Psoas muscle (tissue), 8 donors: ENCODE measurements around the gene ACTL7A. TPM values are rescaled to one million over a fixed set of nuclear protein-coding genes. Genes with fewer than 3 reads are reported as not detected.
"Not testable (repeated sequence)": the region's sequence is repeated elsewhere in the genome, so short reads cannot be mapped to it uniquely, and the experiment has no call there.

Source experiments
- ATAC-seq, 4 donors: fragments of 200-7000 bp; cut with Tn5 transposase; one replicate each; pipeline ENCODE4 v1.9.1; 2020; ENCODE audit warnings: moderate library complexity in 3 of 4, mild to moderate bottlenecking in 2 of 4
- DNase-seq, 2 donors: peaks; one replicate each; pipeline ENCODE4 v3.0.0-alpha.2; 2020
- H3K27ac ChIP-seq: fragments of 200-600 bp; one replicate; pipeline ENCODE4 v1.8.0; 2022
- H3K27me3 ChIP-seq, 3 donors: fragments of 200-600 bp in 1 of 3; one replicate each; pipeline versions ENCODE4 v1.6.1 to v1.8.0; 2013 to 2022; ENCODE audit warnings: low read length in 2 of 3, mild to moderate bottlenecking in 2 of 3, moderate library complexity in 1 of 3; ENCODE audit not compliant: insufficient read depth in 3 of 3
- H3K36me3 ChIP-seq, 2 donors: fragments of 200-600 bp in 1 of 2; one replicate each; pipeline versions ENCODE4 v1.6.1 to v1.8.0; 2013 to 2022; ENCODE audit warnings: low read depth in 1 of 2, mild to moderate bottlenecking in 1 of 2, moderate library complexity in 1 of 2; ENCODE audit not compliant: insufficient read depth in 1 of 2
- H3K4me1 ChIP-seq: fragments of 200-600 bp; one replicate; pipeline ENCODE4 v1.8.0; 2022
- H3K4me3 ChIP-seq: fragments of 200-600 bp; one replicate; pipeline ENCODE4 v1.8.0; 2022; ENCODE audit warnings: mild to moderate bottlenecking
- H3K9me3 ChIP-seq: fragments of 200-600 bp; one replicate; pipeline ENCODE4 v1.8.0; 2022
- CTCF ChIP-seq: fragments of 200-600 bp; IDR thresholded peaks from one replicate; pipeline ENCODE4 v1.8.0; 2022; ENCODE audit warnings: antibody characterized with exemption
- WGBS, 3 donors: extraction: QIAGEN DNeasy Blood & Tissue Kit; methylation state at CpG; one replicate each; pipeline versions ENCODE4 v1.1.6 to v1.1.7; 2013; 5-methylcytosine and 5-hydroxymethylcytosine counted together
- intact Hi-C, 2 donors: fragments of 100-400 bp; cut with DNase I; formaldehyde crosslinking; loops; one replicate each; pipeline versions ENCODE4 v1.11.0 to v1.14.2; 2022
- polyA plus RNA-seq, 3 donors: library from polyadenylated mRNA; stranded (reverse); fragments of 200-250 nt; gene quantifications; one replicate each; pipeline ENCODE4 v1.2.3, GENCODE V29; 2013
- total RNA-seq, 4 donors: library from RNA; stranded (reverse); fragmentation: NEBNext Ultra II Directional in 2 of 4; extraction: Animal tissue kit (Norgen Biotek cat#: 25700) in 2 of 4; gene quantifications; one replicate each; pipeline versions ENCODE4 v1.2.1 to v1.2.4, GENCODE V29; 2021 to 2023
- donor health status: healthy with polysubstance abuse.
- donor health status: DM: no; HTN: no; CAD: no; lungs with moderate emphysema.
- donor health status: Bipolar disorder and iron deficiency.
- donor health status: healthy.
- donor health status: DM: yes; HTN: yes; CAD: no.
- donor health status: DM: no; HTN: no; CAD: no.
- donor health status: DM: no; HTN: no; CAD: no.
- donor health status: DM: yes; HTN: yes; CAD: no.

The ACTL7A gene
- total and polyA plus RNA-seq, 7 donors: not detected

- Histone ChIP-seq H3K9me3 (no peaks in the 10 kb centered on the region), H3K36me3 (no peaks in the 10 kb centered on the region), H3K4me1 (no peaks in the 10 kb centered on the region), H3K27me3 (no peaks in the 10 kb centered on the region), H3K27ac (no peak overlapping the region), H3K4me3 (no peak overlapping the region)
- TF ChIP-seq CTCF: no peak
- intact Hi-C loops: no loop called here
- WGBS, 3 donors: 61 to 69% (median 64%) methylated on average over 5 of the region's 5 CpGs
- no peak for DNase-seq
- ATAC-seq: no peak
These were observed 16.6 kb upstream of the ACTL7A start for GRCh38 chr9:108845507-108845906.

DNA sequence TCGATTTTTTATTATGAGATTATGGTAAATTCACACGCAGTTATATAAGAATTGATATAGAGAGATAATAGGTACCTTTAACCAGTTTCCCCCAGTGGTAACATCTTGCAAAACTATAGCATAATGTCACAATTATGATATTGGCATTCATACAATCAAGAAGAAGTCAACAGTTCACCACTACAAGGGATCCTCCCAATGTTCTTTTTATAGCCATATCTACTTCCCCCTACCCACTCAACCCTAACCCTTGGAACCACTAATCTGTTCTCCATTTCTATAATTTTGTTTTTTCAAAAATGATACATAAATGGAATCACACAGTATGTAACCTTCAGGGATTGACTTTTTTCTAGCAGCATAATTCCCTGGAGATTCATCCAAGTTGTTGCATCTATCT is 16.1 kb upstream of the ACTL7A start:
- ATAC-seq (no peak), DNase-seq (no peak)
- Histone ChIP-seq H3K4me1 (no peaks in the 10 kb centered on the region), H3K27ac (no peak overlapping the region), H3K9me3 (no peaks in the 10 kb centered on the region), H3K4me3 (no peak overlapping the region), H3K27me3 (no peaks in the 10 kb centered on the region), H3K36me3 (no peaks in the 10 kb centered on the region)
- WGBS, 3 donors: 88 to 96% (median 93%) methylated on average over 2 of the region's 2 CpGs
- intact Hi-C loops: no loop called here
- no peak for TF ChIP-seq CTCF

GRCh38 chr9:108848296-108848695 is 13.8 kb upstream of the ACTL7A start:
- ATAC-seq, H3K36me3 ChIP-seq, H3K27ac ChIP-seq, H3K27me3 ChIP-seq, intact Hi-C loops, H3K9me3 ChIP-seq, H3K4me1 ChIP-seq, H3K4me3 ChIP-seq, DNase-seq: not testable (repeated sequence)
- 94 to 97% (median 94%) methylated on average over 8 of the region's 8 CpGs for WGBS, 3 donors

DNA sequence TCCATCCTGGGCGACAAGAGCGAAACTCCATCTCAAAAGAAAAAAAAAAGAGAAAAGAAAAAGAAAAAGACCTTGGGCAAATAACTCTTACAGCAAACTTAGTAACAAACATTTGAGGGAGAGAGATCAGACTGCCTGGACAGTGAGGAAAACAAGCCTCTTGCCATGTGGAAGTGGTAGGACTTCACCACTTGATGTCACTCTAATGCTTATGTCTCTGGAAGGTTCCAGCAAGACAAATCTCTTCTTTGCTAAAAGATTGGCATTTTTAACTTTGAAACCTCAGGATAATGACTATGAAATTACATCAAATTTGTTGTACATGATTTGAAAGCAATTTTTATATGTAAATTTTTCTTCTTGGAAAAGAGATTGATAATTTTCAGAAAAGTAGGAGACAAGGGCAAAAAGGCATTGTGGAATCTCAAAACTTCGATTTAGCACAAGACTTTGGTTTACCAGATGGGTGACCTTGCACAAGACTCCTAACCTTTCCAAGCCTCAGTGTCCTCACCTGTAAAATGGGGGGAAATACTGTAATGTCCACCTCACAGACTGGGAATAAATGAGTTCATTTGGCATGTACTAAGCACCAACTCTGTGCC is 11.7 kb upstream of the ACTL7A start:
- 95 to 98% (median 98%) methylated on average over 3 of the region's 3 CpGs for WGBS, 3 donors

GRCh38 chr9:108851138-108851537 is 10.9 kb upstream of the ACTL7A start:
- WGBS, 3 donors: 85 to 87% (median 86%) methylated on average over 3 of the region's 3 CpGs
- DNase-seq (no peak), ATAC-seq (no peak)
- H3K27ac ChIP-seq: no peak overlapping the region
- TF ChIP-seq CTCF: no peak
- intact Hi-C loops: no loop called here
- H3K27me3 ChIP-seq: no peaks in the 10 kb centered on the region
- H3K4me3 ChIP-seq: no peak overlapping the region
- no peaks in the 10 kb centered on the region for H3K9me3 ChIP-seq
- no peaks in the 10 kb centered on the region for H3K36me3 ChIP-seq
- H3K4me1 ChIP-seq: no peaks in the 10 kb centered on the region

More for the DNA sequence above, 11.7 kb upstream of the ACTL7A start:
- TF ChIP-seq CTCF: no peak
- Histone ChIP-seq H3K4me1 (no peaks in the 10 kb centered on the region), H3K9me3 (no peaks in the 10 kb centered on the region), H3K27me3 (no peaks in the 10 kb centered on the region), H3K27ac (no peak overlapping the region), H3K36me3 (no peaks in the 10 kb centered on the region), H3K4me3 (no peak overlapping the region)
- intact Hi-C loops: no loop called here
- ATAC-seq (no peak), DNase-seq (no peak)
